ENCODE measurements around the gene PIP5K1B.

DNA sequence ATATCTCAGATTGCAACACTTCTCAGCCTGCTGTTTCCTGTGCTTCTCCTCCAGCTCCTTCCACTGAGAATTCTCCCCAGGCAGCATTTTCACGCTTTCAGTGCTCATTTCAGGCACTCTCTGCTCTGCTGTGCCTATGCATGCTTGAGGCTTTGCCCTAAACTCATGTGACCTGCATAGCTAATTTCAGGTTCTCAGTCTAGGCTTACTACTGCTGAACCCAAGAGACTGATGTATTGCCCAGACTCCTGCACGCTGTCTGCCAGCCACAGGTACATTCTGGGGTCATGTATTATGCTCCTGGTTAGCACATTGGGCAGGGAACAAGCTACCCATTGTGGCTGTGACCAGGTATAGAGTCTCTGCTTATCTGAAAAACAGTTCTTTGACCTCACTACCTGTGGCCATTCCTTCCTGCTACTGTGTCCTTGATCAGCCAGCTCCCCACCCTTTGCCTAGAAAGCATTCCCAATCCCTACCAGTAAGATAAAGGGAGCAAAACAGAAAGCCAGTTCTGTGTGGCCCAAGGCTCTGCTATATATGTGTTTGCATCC, 34.7 kb downstream of the PIP5K1B start:
- TF ChIP-seq, protein P1, sequence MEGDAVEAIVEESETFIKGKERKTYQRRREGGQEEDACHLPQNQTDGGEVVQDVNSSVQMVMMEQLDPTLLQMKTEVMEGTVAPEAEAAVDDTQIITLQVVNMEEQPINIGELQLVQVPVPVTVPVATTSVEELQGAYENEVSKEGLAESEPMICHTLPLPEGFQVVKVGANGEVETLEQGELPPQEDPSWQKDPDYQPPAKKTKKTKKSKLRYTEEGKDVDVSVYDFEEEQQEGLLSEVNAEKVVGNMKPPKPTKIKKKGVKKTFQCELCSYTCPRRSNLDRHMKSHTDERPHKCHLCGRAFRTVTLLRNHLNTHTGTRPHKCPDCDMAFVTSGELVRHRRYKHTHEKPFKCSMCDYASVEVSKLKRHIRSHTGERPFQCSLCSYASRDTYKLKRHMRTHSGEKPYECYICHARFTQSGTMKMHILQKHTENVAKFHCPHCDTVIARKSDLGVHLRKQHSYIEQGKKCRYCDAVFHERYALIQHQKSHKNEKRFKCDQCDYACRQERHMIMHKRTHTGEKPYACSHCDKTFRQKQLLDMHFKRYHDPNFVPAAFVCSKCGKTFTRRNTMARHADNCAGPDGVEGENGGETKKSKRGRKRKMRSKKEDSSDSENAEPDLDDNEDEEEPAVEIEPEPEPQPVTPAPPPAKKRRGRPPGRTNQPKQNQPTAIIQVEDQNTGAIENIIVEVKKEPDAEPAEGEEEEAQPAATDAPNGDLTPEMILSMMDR (IDR thresholded peaks at IDR 0.05; ENCODE audit: borderline replicate concordance, extremely low read depth, low read length, poor library complexity, severe bottlenecking), result no peak
- no peak for TF ChIP-seq EZH2 (IDR thresholded peaks at IDR 0.05; ENCODE audit: borderline replicate concordance, low read depth, low read length, severe bottlenecking)
